Endothelial cell of umbilical vein (primary cell): ENCODE data around the gene MAP2K5. TPM values are rescaled to one million over a fixed set of nuclear protein-coding genes. Genes with fewer than 3 reads are reported as not detected.
A peak's percentile ranks its signal among the peaks of the same experiment; 100 is the strongest.

Experiments
- BruUV-seq: library from RNA; stranded (reverse); fragments of 400-500 nt; replicated peaks from 2 replicates; lab custom pipeline; 2021; lab: Mats Ljungman, UMichigan
- CTCF ChIA-PET: fragments of 300-600, 350-600 bp; sonication (Branson Sonifier 250); formaldehyde crosslinking; loops from one replicate; lab custom pipeline; 2021; ENCODE audit warnings: antibody characterized with exemption, inconsistent platforms; lab: Charles Lee
- POLR2A ChIA-PET: fragments of 300-600, 350-600 bp; sonication (Branson Sonifier 250); formaldehyde crosslinking; loops from one replicate; lab custom pipeline; 2021; ENCODE audit warnings: antibody characterized with exemption, inconsistent platforms; lab: Charles Lee
- DNase-seq: peaks from one replicate; pipeline ENCODE4 v3.0.0-alpha.2; 2011; ENCODE audit warnings: low read depth, low spot score
- FAIRE-seq: peaks from 2 replicates; lab custom pipeline; 2011; peaks lifted over from hg19 to GRCh38; lab: Jason Lieb, UNC
- H2AFZ ChIP-seq: 2 replicates; pipeline ENCODE4 v1.6.0; 2012; ENCODE audit warnings: low read depth, low read length, control low read depth, inconsistent platforms
- H3K27ac ChIP-seq: 2 replicates; pipeline ENCODE4 v1.5.1; 2011; ENCODE audit warnings: low read depth, mild to moderate bottlenecking, control low read depth, low read length, moderate library complexity; ENCODE audit not compliant: insufficient read depth
- H3K27me3 ChIP-seq, 2 experiments: 2 replicates each; pipeline versions ENCODE4 v1.6.0 to v1.6.1; 2011; ENCODE audit warnings: low read length in 2 of 2, mixed read lengths in 1 of 2; ENCODE audit not compliant: control insufficient read depth in 2 of 2, insufficient read depth in 2 of 2
- H3K36me3 ChIP-seq, 2 experiments: 2 replicates in 1 of 2; 3 replicates in 1 of 2; pipeline ENCODE4 v1.5.1; 2011; ENCODE audit warnings: low read length in 2 of 2, mild to moderate bottlenecking in 1 of 2, moderate library complexity in 1 of 2; ENCODE audit not compliant: control insufficient read depth in 2 of 2, insufficient read depth in 2 of 2; ENCODE audit errors: extremely low read depth in 1 of 2
- H3K4me1 ChIP-seq: 3 replicates; pipeline ENCODE4 v1.5.1; 2011; ENCODE audit warnings: mild to moderate bottlenecking, low read length; ENCODE audit not compliant: control insufficient read depth, insufficient read depth; ENCODE audit errors: extremely low read depth
- H3K4me2 ChIP-seq: 2 replicates; pipeline ENCODE4 v1.6.1; 2011; ENCODE audit warnings: low read length, control low read depth, mixed read lengths; ENCODE audit not compliant: insufficient read depth
- H3K4me3 ChIP-seq, 3 experiments: fragments of 200-600 bp in 1 of 3; sonication (generic), shearing (Covaris generic) in 1 of 3; replicated peaks in 1 of 3; 2 replicates each; pipeline ENCODE4 v1.5.1; 2011 to 2016; ENCODE audit warnings: control low read depth in 3 of 3, low read length in 3 of 3, mild to moderate bottlenecking in 2 of 3, inconsistent platforms in 1 of 3, low read depth in 1 of 3, moderate library complexity in 1 of 3; ENCODE audit not compliant: insufficient read depth in 1 of 3
- H3K79me2 ChIP-seq: 2 replicates; pipeline ENCODE4 v1.6.0; 2012; ENCODE audit warnings: low read length, inconsistent platforms; ENCODE audit not compliant: control insufficient read depth, insufficient read depth
- H3K9ac ChIP-seq: replicated peaks from 2 replicates; pipeline ENCODE3; 2011; ENCODE audit warnings: low read length, control low read depth; ENCODE audit not compliant: insufficient read depth; ENCODE audit errors: extremely low read depth
- H3K9me1 ChIP-seq: replicated peaks from 3 replicates; pipeline ENCODE4 v1.6.0; 2011; ENCODE audit warnings: mild to moderate bottlenecking, low read length; ENCODE audit not compliant: control insufficient read depth, insufficient read depth; ENCODE audit errors: extremely low read depth
- H3K9me3 ChIP-seq: replicated peaks from 2 replicates; pipeline ENCODE4 v1.5.1; 2012; ENCODE audit warnings: low read length, inconsistent platforms; ENCODE audit not compliant: control insufficient read depth, insufficient read depth
- H4K20me1 ChIP-seq: replicated peaks from 2 replicates; pipeline ENCODE3; 2011; ENCODE audit warnings: mild to moderate bottlenecking, low read length; ENCODE audit not compliant: control insufficient read depth, insufficient read depth; ENCODE audit errors: extremely low read depth
- CTCF ChIP-seq, 2 donors: IDR thresholded peaks; 1 replicate in 1 of 2; 2 replicates in 1 of 2; pipeline ENCODE4 v1.5.1; 2011; ENCODE audit warnings: low read length in 2 of 2, mild to moderate bottlenecking in 2 of 2, moderate library complexity in 2 of 2, control low read depth in 1 of 2, inconsistent platforms in 1 of 2, low read depth in 1 of 2; ENCODE audit not compliant: insufficient read depth in 1 of 2; ENCODE audit errors: extremely low read depth in 1 of 2
- EZH2 ChIP-seq: IDR thresholded peaks from 2 replicates; pipeline ENCODE4 v1.6.1; 2012; ENCODE audit warnings: borderline replicate concordance, low read depth, mild to moderate bottlenecking, moderate library complexity, low read length, inconsistent platforms; ENCODE audit not compliant: severe bottlenecking
- FOS ChIP-seq: IDR thresholded peaks from 2 replicates; pipeline ENCODE4 v1.6.1; 2011; ENCODE audit warnings: mild to moderate bottlenecking, low read length, moderate library complexity, borderline replicate concordance; ENCODE audit not compliant: insufficient read depth
- GATA2 ChIP-seq: IDR thresholded peaks from 2 replicates; pipeline ENCODE4 v1.7.0; 2011; ENCODE audit warnings: low read depth, mild to moderate bottlenecking, moderate library complexity, mixed read lengths, low read length; ENCODE audit not compliant: insufficient read length, insufficient read depth
- JUN ChIP-seq: IDR thresholded peaks from 2 replicates; pipeline ENCODE4 v1.6.1; 2011; ENCODE audit warnings: borderline replicate concordance, low read depth; ENCODE audit not compliant: insufficient read length, insufficient read depth
- MAX ChIP-seq: IDR thresholded peaks from 2 replicates; pipeline ENCODE4 v1.6.1; 2011; ENCODE audit not compliant: insufficient read depth, insufficient read length
- MYC ChIP-seq: IDR thresholded peaks from one replicate; pipeline ENCODE4 v1.6.1; 2011; ENCODE audit warnings: mild to moderate bottlenecking, low read depth, low read length
- POLR2A ChIP-seq: IDR thresholded peaks from 2 replicates; pipeline ENCODE4 v1.6.1; 2012; ENCODE audit warnings: low read depth, mild to moderate bottlenecking, control low read depth, low read length
- POLR2AphosphoS5 ChIP-seq: IDR thresholded peaks from 2 replicates; pipeline ENCODE4 v1.6.1; 2012; ENCODE audit warnings: low read depth, mild to moderate bottlenecking, control low read depth, low read length, moderate library complexity; ENCODE audit not compliant: insufficient read depth
- dilution Hi-C: fragments of 300-500 bp; cut with MboI; formaldehyde crosslinking; loops from one replicate; pipeline ENCODE4 v1.15.0; 2019; ENCODE audit warnings: low sequenced_read_pairs; ENCODE audit not compliant: extremely low pct_ligation_motif_present
- intact Hi-C: fragments of 100-400 bp; cut with micrococcal nuclease; formaldehyde crosslinking; loops from one replicate; pipeline ENCODE4 v1.10.0; 2022
- polyA plus RNA-seq, 4 experiments: library from polyadenylated mRNA; depleted of rRNA in 3 of 4; stranded (reverse) in 3 of 4; unstranded in 1 of 4; fragments of >200 nt; gene quantifications; 2 replicates each; pipeline versions ENCODE4 v1.2.1 to v1.2.3, GENCODE V29; 2011 to 2012; ENCODE audit warnings: missing spikeins in 1 of 4
- total RNA-seq: library from RNA; stranded (reverse); gene quantifications from 2 replicates; pipeline ENCODE4 v1.2.3, GENCODE V29; 2021

MAP2K5 gene
- total and polyA plus RNA-seq, 2 donors (not counting 3 experiments of a cell fraction or from before 2014, with no cell fraction given), result 4.9 to 24.7 TPM

DNA sequence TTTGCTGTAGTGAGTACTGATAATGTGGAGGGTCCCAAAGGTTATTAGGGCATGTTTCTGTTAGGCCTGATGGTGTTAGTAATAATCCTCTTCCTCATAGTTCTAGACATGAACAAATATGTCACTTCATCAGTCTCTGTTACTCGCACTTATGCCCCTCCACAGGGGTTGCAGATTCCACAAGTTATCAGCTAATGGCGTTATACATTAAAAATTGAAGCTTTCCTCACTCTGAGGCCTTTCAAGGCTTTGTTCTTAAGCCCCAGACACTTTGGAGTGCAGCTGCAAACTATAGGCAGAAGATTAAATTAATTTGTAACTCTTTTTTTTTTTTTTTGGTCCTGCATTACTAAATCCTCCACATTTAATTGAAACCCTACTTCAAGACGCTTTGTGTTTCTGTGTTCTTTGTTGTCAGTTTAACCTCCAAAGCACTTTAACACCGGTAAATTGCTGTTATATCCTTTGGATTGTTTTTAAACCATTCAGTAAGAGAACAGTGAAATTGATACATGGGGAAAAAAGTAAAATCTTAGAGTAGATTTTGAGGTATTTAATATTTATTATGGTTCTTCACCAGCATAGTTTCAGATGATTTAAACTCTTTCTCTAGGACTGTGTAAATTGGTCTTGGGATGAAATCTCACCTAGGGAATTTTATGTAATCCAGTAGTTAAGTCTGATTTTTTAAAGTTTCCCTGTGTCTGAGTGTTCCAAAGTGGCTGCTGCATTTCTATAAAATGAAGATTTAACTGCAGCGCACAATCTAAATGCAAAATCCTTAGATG lies 179.7 kb downstream of the MAP2K5 start:
- BruUV-seq, result no TSS peak
- peak; percentile 40 for FAIRE-seq
- Histone ChIP-seq H3K9ac (no peak overlapping the region), H3K4me3 (no peak overlapping the region), H2AFZ (no peak overlapping the region), H3K9me1 (no peaks in the 10 kb centered on the region), H4K20me1 (no peaks in the 10 kb centered on the region), H3K9me3 (no peaks in the 10 kb centered on the region), H3K36me3 (no peaks in the 10 kb centered on the region), H3K27ac (no peak overlapping the region), H3K27me3 (no peaks in the 10 kb centered on the region), H3K4me2 (no peak overlapping the region), H3K79me2 (no peaks in the 10 kb centered on the region), H3K4me1 (no peaks in the 10 kb centered on the region)
- no peak for TF ChIP-seq MAX
- TF ChIP-seq CTCF (IDR thresholded peaks at IDR 0.05; ENCODE audit: extremely low read depth in 1 of 2, insufficient read depth in 1 of 2, low read depth in 1 of 2, low read length in 2 of 2), result no peak
- no peak for TF ChIP-seq GATA2
- TF ChIP-seq JUN, result no peak
- no peak for TF ChIP-seq MYC
- TF ChIP-seq POLR2A, result no peak
- no peak for TF ChIP-seq EZH2
- TF ChIP-seq FOS, result no peak
- no peak for TF ChIP-seq POLR2AphosphoS5
- intact Hi-C loops (no loop called here), dilution Hi-C loops (no loop called here)
- DNase-seq, result no peak
- ChIA-PET CTCF (interaction anchor here (0.7 kb wide), 1 partner anchor 265 kb away, joined by 3 read pairs; no protein-coding TSS in a partner anchor), POLR2A (no interaction called here)
